HCT116 (cell line): ENCODE data around the gene SLC7A9. TPM values are rescaled to one million over a fixed set of nuclear protein-coding genes. Genes with fewer than 3 reads are reported as not detected.

Source experiments
- ATAC-seq: fragments of 200-7000 bp; cut with Tn5 transposase; 2 replicates; pipeline ENCODE4 v1.9.1; 2020; ENCODE audit warnings: mild to moderate bottlenecking, moderate library complexity
- BruUV-seq: library from RNA; stranded (reverse); fragments of 400-500 nt; replicated peaks from 2 replicates; lab custom pipeline; 2021; lab: Mats Ljungman, UMichigan
- CTCF ChIA-PET: fragments of 300-600 bp; sonication (Branson Sonifier 250); formaldehyde crosslinking; loops from one replicate; lab custom pipeline; 2021; ENCODE audit warnings: antibody characterized with exemption; lab: Charles Lee
- POLR2A ChIA-PET: fragments of 300-600, 350-600 bp; sonication (Branson Sonifier 250); formaldehyde crosslinking; loops from one replicate; lab custom pipeline; 2021; ENCODE audit warnings: antibody characterized with exemption; lab: Charles Lee
- RAD21 ChIA-PET, 2 experiments: fragments of 300-600 bp; sonication (Branson Sonifier 250); formaldehyde crosslinking; loops; one replicate each; lab custom pipeline; 2023; ENCODE audit warnings: low total read pairs in 2 of 2; ENCODE audit not compliant: uncharacterized antibody in 2 of 2, unreplicated experiment in 2 of 2, low non-redundant PET in 1 of 2; lab: Charles Lee
- DNase-seq: peaks from one replicate; pipeline ENCODE4 v3.0.0-alpha.2; 2010; ENCODE audit warnings: low read depth, low spot score
- H2AFZ ChIP-seq: fragments of 200-600 bp; shearing (Covaris generic), sonication (generic); 2 replicates; pipeline ENCODE4 v1.6.1; 2017; ENCODE audit warnings: low read depth, mixed run types, mixed read lengths, antibody characterized with exemption, low read length; ENCODE audit not compliant: poor library complexity, severe bottlenecking
- H3K27ac ChIP-seq: 2 replicates; pipeline ENCODE4 v1.5.1; 2012; ENCODE audit warnings: low read depth, low read length
- H3K27me3 ChIP-seq: fragments of 200-600 bp; sonication (generic); 2 replicates; pipeline ENCODE4 v1.6.1; 2016; ENCODE audit warnings: mixed run types, low read length, mixed read lengths; ENCODE audit not compliant: insufficient read depth
- H3K36me3 ChIP-seq, 2 experiments: fragments of 200-500 bp in 1 of 2; fragments of 200-600 bp in 1 of 2; sonication (Bioruptor generic) in 1 of 2; sonication (generic) in 1 of 2; 2 replicates each; pipeline versions ENCODE4 v1.5.1 to v1.6.1; 2014 to 2016; ENCODE audit warnings: low read length in 2 of 2, inconsistent platforms in 1 of 2, mixed read lengths in 1 of 2, mixed run types in 1 of 2; ENCODE audit not compliant: insufficient read depth in 2 of 2, control insufficient read depth in 1 of 2
- H3K4me1 ChIP-seq, 2 experiments: fragments of 200-600 bp in 1 of 2; sonication (generic) in 1 of 2; 2 replicates each; pipeline versions ENCODE4 v1.5.1 to v1.6.1; 2012 to 2017; ENCODE audit warnings: low read length in 2 of 2, inconsistent platforms in 1 of 2, mild to moderate bottlenecking in 1 of 2, mixed read lengths in 1 of 2, mixed run types in 1 of 2, moderate library complexity in 1 of 2; ENCODE audit not compliant: insufficient read depth in 2 of 2, control insufficient read depth in 1 of 2
- H3K4me2 ChIP-seq: fragments of 200-600 bp; sonication (generic); 2 replicates; pipeline ENCODE4 v1.6.1; 2017; ENCODE audit warnings: mixed run types, low read length, mixed read lengths
- H3K4me3 ChIP-seq, 2 experiments: fragments of 200-600 bp in 1 of 2; sonication (generic) in 1 of 2; replicated peaks in 1 of 2; 2 replicates each; pipeline ENCODE4 v1.5.1; 2011 to 2016; ENCODE audit warnings: low read length in 2 of 2, control low read depth in 1 of 2, low read depth in 1 of 2, mild to moderate bottlenecking in 1 of 2, mixed read lengths in 1 of 2, mixed run types in 1 of 2
- H3K79me2 ChIP-seq: fragments of 200-600 bp; sonication (generic); 2 replicates; pipeline ENCODE4 v1.6.1; 2017; ENCODE audit warnings: mild to moderate bottlenecking, mixed run types, low read length, moderate library complexity, mixed read lengths; ENCODE audit not compliant: insufficient read depth
- H3K9ac ChIP-seq: fragments of 200-600 bp; sonication (generic); 2 replicates; pipeline ENCODE4 v1.6.1; 2016; ENCODE audit warnings: low read length, mixed read lengths
- H3K9me2 ChIP-seq: fragments of 200-600 bp; sonication (generic), shearing (Covaris generic); 2 replicates; pipeline ENCODE4 v1.6.1; 2017; ENCODE audit warnings: mixed run types, mild to moderate bottlenecking, moderate library complexity; ENCODE audit not compliant: insufficient read depth
- H3K9me3 ChIP-seq, 2 experiments: fragments of 200-500 bp in 1 of 2; fragments of 200-600 bp in 1 of 2; sonication (Bioruptor generic) in 1 of 2; sonication (generic) in 1 of 2; 2 replicates each; pipeline ENCODE4 v1.6.1; 2014 to 2017; ENCODE audit warnings: low read length in 2 of 2, mixed read lengths in 2 of 2, inconsistent platforms in 1 of 2, low read depth in 1 of 2, mild to moderate bottlenecking in 1 of 2, mixed run types in 1 of 2, moderate library complexity in 1 of 2; ENCODE audit not compliant: control insufficient read depth in 1 of 2, insufficient read depth in 1 of 2
- H4K20me1 ChIP-seq: fragments of 200-600 bp; sonication (generic), shearing (Covaris generic); 2 replicates; pipeline ENCODE4 v1.6.1; 2017; ENCODE audit warnings: mixed run types, mild to moderate bottlenecking, moderate library complexity; ENCODE audit not compliant: insufficient read depth
- ELF1 ChIP-seq: IDR thresholded peaks from 2 replicates; pipeline ENCODE4 v1.6.1; 2012; ENCODE audit warnings: low read depth, borderline replicate concordance
- EZH2 ChIP-seq: fragments of 200-600 bp; sonication (generic); IDR thresholded peaks from 2 replicates; pipeline ENCODE4 v1.6.1; 2017; ENCODE audit warnings: antibody characterized with exemption, mixed run types
- FOSL1 ChIP-seq: IDR thresholded peaks from 2 replicates; pipeline ENCODE4 v1.6.1; 2012; ENCODE audit warnings: low read depth
- POLR2AphosphoS5 ChIP-seq: IDR thresholded peaks from 2 replicates; pipeline ENCODE4 v1.6.1; 2011; ENCODE audit warnings: mild to moderate bottlenecking, low read depth, low read length, moderate library complexity
- RAD21 ChIP-seq: IDR thresholded peaks from 2 replicates; pipeline ENCODE4 v1.6.1; 2012; ENCODE audit warnings: low read depth, mild to moderate bottlenecking
- SIN3A ChIP-seq: IDR thresholded peaks from 2 replicates; pipeline ENCODE4 v1.6.1; 2012; ENCODE audit warnings: low read depth
- SP1 ChIP-seq: IDR thresholded peaks from 2 replicates; pipeline ENCODE4 v1.6.1; 2012; ENCODE audit warnings: low read depth
- YY1 ChIP-seq: IDR thresholded peaks from 2 replicates; pipeline ENCODE4 v1.6.1; 2011; ENCODE audit warnings: low read length, low read depth, moderate library complexity, mild to moderate bottlenecking; ENCODE audit not compliant: insufficient replicate concordance; ENCODE audit errors: extremely low read depth
- intact Hi-C: fragments of 100-400 bp; cut with micrococcal nuclease; formaldehyde crosslinking; loops from 2 replicates; pipeline ENCODE4 v1.10.0; 2022
- total RNA-seq: library from RNA; stranded (reverse); gene quantifications from one replicate; pipeline ENCODE4 v1.2.1, GENCODE V29; 2021; ENCODE audit not compliant: unreplicated experiment
- TF ChIP-seq, protein P1 (sequence below), 3 experiments: fragments of 200-600 bp in 1 of 3; sonication (generic) in 1 of 3; IDR thresholded peaks in 2 of 3; conservative IDR thresholded peaks in 1 of 3; 2 replicates each; pipeline ENCODE4 v1.5.1; 2012 to 2017; ENCODE audit warnings: low read depth in 2 of 3, low read length in 2 of 3, antibody characterized with exemption in 1 of 3, borderline replicate concordance in 1 of 3, control low read depth in 1 of 3, mild to moderate bottlenecking in 1 of 3, mixed read lengths in 1 of 3, mixed run types in 1 of 3, moderate library complexity in 1 of 3; ENCODE audit not compliant: insufficient read depth in 1 of 3
- TF ChIP-seq, protein P2 (sequence below): IDR thresholded peaks from 2 replicates; pipeline ENCODE4 v1.6.1; 2012; ENCODE audit warnings: low read depth

The SLC7A9 gene
- total RNA-seq, 1 experiment from 2014 or later, result 0.42 TPM

DNA sequence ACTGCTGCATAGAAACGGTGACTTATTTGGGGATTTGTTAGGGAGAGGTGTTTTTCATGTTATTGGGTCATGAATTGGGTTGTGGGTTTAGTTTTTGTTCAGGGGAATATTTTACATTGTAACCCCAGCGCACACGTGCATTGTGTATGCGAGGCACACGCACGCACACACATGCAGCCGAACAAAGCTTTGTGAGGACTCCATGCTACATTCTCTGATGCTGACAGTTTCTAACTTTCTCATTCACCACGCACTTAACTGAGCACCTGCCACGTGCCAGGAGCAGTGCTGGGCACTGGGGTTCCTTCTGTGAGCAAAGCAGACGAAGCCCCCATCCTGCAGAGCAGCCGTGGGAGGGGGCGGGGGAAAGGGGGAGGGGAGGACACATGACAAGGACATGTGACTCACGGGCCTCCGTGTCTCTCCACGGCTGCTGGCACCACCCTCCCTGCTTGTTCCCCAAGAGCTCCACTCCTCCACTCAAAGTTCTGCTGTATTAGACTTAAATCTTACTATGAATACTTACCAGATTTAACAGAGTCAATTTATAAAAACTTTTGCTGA lies 55.6 kb downstream of the SLC7A9 start (continued):
- TF ChIP-seq, protein P1, sequence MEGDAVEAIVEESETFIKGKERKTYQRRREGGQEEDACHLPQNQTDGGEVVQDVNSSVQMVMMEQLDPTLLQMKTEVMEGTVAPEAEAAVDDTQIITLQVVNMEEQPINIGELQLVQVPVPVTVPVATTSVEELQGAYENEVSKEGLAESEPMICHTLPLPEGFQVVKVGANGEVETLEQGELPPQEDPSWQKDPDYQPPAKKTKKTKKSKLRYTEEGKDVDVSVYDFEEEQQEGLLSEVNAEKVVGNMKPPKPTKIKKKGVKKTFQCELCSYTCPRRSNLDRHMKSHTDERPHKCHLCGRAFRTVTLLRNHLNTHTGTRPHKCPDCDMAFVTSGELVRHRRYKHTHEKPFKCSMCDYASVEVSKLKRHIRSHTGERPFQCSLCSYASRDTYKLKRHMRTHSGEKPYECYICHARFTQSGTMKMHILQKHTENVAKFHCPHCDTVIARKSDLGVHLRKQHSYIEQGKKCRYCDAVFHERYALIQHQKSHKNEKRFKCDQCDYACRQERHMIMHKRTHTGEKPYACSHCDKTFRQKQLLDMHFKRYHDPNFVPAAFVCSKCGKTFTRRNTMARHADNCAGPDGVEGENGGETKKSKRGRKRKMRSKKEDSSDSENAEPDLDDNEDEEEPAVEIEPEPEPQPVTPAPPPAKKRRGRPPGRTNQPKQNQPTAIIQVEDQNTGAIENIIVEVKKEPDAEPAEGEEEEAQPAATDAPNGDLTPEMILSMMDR (IDR thresholded peaks at IDR 0.05 in 2 of 3, conservative IDR thresholded peaks at IDR 0.05 in 1 of 3; ENCODE audit: borderline replicate concordance in 1 of 3, insufficient read depth in 1 of 3, low read depth in 2 of 3, low read length in 2 of 3), result no peak
- TF ChIP-seq YY1, result no peak
- TF ChIP-seq SP1, result no peak

DNA sequence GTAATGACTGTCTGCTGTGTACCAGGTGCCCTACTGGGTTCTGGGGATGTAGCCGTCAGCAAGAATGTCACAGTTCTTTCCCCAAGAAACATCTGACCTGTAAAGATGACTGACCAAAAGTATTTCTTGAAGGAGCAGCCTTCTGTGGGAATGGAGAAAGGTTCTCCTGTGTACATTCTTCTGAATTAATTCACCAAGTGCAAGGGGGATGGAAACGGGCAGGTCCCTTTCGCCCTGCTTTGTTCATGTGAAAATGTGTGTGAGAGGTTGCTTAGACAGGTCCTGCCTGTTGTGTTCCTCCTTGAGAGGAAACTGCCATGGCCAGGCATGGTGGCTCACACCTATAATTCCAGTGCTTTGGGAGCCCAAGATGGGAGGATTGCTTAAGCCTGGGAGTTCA lies 57.0 kb downstream of the SLC7A9 start:
- Histone ChIP-seq H3K36me3 (no peaks in the 10 kb centered on the region), H3K4me3 (no peak overlapping the region), H3K27me3 (no peaks in the 10 kb centered on the region), H3K9me2 (no peaks in the 10 kb centered on the region), H3K4me2 (no peak overlapping the region), H2AFZ (no peak overlapping the region), H4K20me1 (no peaks in the 10 kb centered on the region), H3K79me2 (no peaks in the 10 kb centered on the region), H3K4me1 (no peaks in the 10 kb centered on the region), H3K27ac (no peak overlapping the region), H3K9ac (no peak overlapping the region), H3K9me3 (no peaks in the 10 kb centered on the region)
- TF ChIP-seq, protein P2, sequence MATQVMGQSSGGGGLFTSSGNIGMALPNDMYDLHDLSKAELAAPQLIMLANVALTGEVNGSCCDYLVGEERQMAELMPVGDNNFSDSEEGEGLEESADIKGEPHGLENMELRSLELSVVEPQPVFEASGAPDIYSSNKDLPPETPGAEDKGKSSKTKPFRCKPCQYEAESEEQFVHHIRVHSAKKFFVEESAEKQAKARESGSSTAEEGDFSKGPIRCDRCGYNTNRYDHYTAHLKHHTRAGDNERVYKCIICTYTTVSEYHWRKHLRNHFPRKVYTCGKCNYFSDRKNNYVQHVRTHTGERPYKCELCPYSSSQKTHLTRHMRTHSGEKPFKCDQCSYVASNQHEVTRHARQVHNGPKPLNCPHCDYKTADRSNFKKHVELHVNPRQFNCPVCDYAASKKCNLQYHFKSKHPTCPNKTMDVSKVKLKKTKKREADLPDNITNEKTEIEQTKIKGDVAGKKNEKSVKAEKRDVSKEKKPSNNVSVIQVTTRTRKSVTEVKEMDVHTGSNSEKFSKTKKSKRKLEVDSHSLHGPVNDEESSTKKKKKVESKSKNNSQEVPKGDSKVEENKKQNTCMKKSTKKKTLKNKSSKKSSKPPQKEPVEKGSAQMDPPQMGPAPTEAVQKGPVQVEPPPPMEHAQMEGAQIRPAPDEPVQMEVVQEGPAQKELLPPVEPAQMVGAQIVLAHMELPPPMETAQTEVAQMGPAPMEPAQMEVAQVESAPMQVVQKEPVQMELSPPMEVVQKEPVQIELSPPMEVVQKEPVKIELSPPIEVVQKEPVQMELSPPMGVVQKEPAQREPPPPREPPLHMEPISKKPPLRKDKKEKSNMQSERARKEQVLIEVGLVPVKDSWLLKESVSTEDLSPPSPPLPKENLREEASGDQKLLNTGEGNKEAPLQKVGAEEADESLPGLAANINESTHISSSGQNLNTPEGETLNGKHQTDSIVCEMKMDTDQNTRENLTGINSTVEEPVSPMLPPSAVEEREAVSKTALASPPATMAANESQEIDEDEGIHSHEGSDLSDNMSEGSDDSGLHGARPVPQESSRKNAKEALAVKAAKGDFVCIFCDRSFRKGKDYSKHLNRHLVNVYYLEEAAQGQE, result no peak
- TF ChIP-seq ELF1 (no peak), SIN3A (no peak), POLR2AphosphoS5 (no peak), FOSL1 (no peak), EZH2 (no peak), RAD21 (no peak)
- TF ChIP-seq, protein P1 (IDR thresholded peaks at IDR 0.05 in 2 of 3, conservative IDR thresholded peaks at IDR 0.05 in 1 of 3; ENCODE audit: borderline replicate concordance in 1 of 3, insufficient read depth in 1 of 3, low read depth in 2 of 3, low read length in 2 of 3), result no peak
- ChIA-PET RAD21 (no interaction called here), POLR2A (no interaction called here), CTCF (no interaction called here)
- intact Hi-C loops, result no loop called here
- no TSS peak for BruUV-seq
- no peak for ATAC-seq
- DNase-seq, result no peak
